Hepatocyte (in vitro differentiated cells): ENCODE measurements around the gene SPATA20. TPM values are rescaled to one million over a fixed set of nuclear protein-coding genes. Genes with fewer than 3 reads are reported as not detected.

ENCODE experiments used
- DNase-seq: peaks from one replicate; pipeline ENCODE4 v3.0.0-alpha.2; 2016; ENCODE audit warnings: low spot score
- H2AFZ ChIP-seq: fragments of 200-600 bp; sonication (generic); 2 replicates; pipeline ENCODE4 v1.6.0; 2016; ENCODE audit warnings: antibody characterized with exemption, mild to moderate bottlenecking
- H3K27ac ChIP-seq: fragments of 200-600 bp; sonication (generic); 2 replicates; pipeline ENCODE4 v1.5.1; 2016; ENCODE audit warnings: mild to moderate bottlenecking
- H3K27me3 ChIP-seq: fragments of 200-600 bp; sonication (generic); 2 replicates; pipeline ENCODE4 v1.6.1; 2016
- H3K36me3 ChIP-seq: fragments of 200-600 bp; sonication (generic); replicated peaks from 2 replicates; pipeline ENCODE4 v1.5.1; 2016; ENCODE audit warnings: low read depth; ENCODE audit not compliant: insufficient read depth
- H3K4me1 ChIP-seq: fragments of 200-600 bp; sonication (generic); 2 replicates; pipeline ENCODE4 v1.5.1; 2016; ENCODE audit warnings: mild to moderate bottlenecking, moderate library complexity; ENCODE audit not compliant: insufficient read depth
- H3K4me2 ChIP-seq: fragments of 200-600 bp; sonication (generic); 2 replicates; pipeline ENCODE4 v1.6.0; 2016
- H3K4me3 ChIP-seq: fragments of 200-600 bp; sonication (generic); 2 replicates; pipeline ENCODE4 v1.5.1; 2016; ENCODE audit warnings: mild to moderate bottlenecking
- H3K79me2 ChIP-seq: fragments of 200-600 bp; sonication (generic); 2 replicates; pipeline ENCODE4 v1.6.0; 2017; ENCODE audit warnings: mild to moderate bottlenecking
- H3K9me2 ChIP-seq: fragments of 200-600 bp; sonication (generic); replicated peaks from 2 replicates; pipeline ENCODE4 v1.6.0; 2017; ENCODE audit warnings: mild to moderate bottlenecking; ENCODE audit not compliant: insufficient read depth
- H3K9me3 ChIP-seq: fragments of 200-600 bp; sonication (generic); 2 replicates; pipeline ENCODE4 v1.5.1; 2016; ENCODE audit warnings: low read depth, mild to moderate bottlenecking
- H4K20me1 ChIP-seq: fragments of 200-600 bp; sonication (generic); 2 replicates; pipeline ENCODE4 v1.6.0; 2016; ENCODE audit warnings: mild to moderate bottlenecking; ENCODE audit not compliant: insufficient read depth, poor library complexity, severe bottlenecking
- CTCF ChIP-seq: fragments of 200-600 bp; sonication (generic); IDR thresholded peaks from 2 replicates; pipeline ENCODE4 v1.5.1; 2016; ENCODE audit warnings: antibody characterized with exemption, mild to moderate bottlenecking; ENCODE audit not compliant: poor library complexity
- EZH2 ChIP-seq: fragments of 200-600 bp; sonication (generic); IDR thresholded peaks from 2 replicates; pipeline ENCODE4 v1.6.1; 2016; ENCODE audit warnings: antibody characterized with exemption, mild to moderate bottlenecking, borderline replicate concordance
- EZH2phosphoT487 ChIP-seq: fragments of 200-600 bp; sonication (generic); IDR thresholded peaks from one replicate; pipeline ENCODE4 v1.6.1; 2018; ENCODE audit warnings: antibody characterized with exemption, mild to moderate bottlenecking, low read depth, moderate library complexity; ENCODE audit not compliant: unreplicated experiment, severe bottlenecking
- WGBS: methylation state at CpG from one replicate; pipeline ENCODE4 v1.1.6; 2016; ENCODE audit warnings: low lambda C conversion rate; ENCODE audit errors: missing lambda C conversion rate; 5-methylcytosine and 5-hydroxymethylcytosine counted together
- polyA plus RNA-seq: library from polyadenylated mRNA; unstranded; fragments of >200 nt; fragmentation: Nextera tagmentation; extraction: Ambion mirVana; gene quantifications from 2 replicates; pipeline ENCODE4 v1.2.1, GENCODE V29; 2016
- total RNA-seq: library from RNA; depleted of rRNA; stranded (reverse); fragments of >200 nt; gene quantifications from 2 replicates; pipeline ENCODE4 v1.2.3, GENCODE V29; 2014

Gene SPATA20
- total and polyA plus RNA-seq, 2 experiments from 2014 or later, result 97.5 to 108 TPM

- Histone ChIP-seq H3K36me3 (no peaks in the 10 kb centered on the region), H3K4me2 (peak overlapping the region; percentile 87), H2AFZ (no peak overlapping the region), H3K27me3 (no peaks in the 10 kb centered on the region), H3K27ac (peak overlapping the region; percentile 94), H3K79me2 (peaks cover 2% of the 10 kb centered on the region), H3K9me2 (no peaks in the 10 kb centered on the region), H3K4me1 (peaks cover 29% of the 10 kb centered on the region), H3K4me3 (no peak overlapping the region), H3K9me3 (no peaks in the 10 kb centered on the region), H4K20me1 (no peaks in the 10 kb centered on the region)
- TF ChIP-seq EZH2phosphoT487 (no peak), EZH2 (no peak), CTCF (no peak)
- no peak for DNase-seq
- WGBS, result 86% methylated on average over 11 of the region's 11 CpGs
These were observed 6.2 kb upstream of the SPATA20 start for GRCh38 chr17:50540560-50541401.

- H3K79me2 ChIP-seq, result peaks cover 2% of the 10 kb centered on the region
- H3K9me3 ChIP-seq, result no peaks in the 10 kb centered on the region
- no peaks in the 10 kb centered on the region for H3K27me3 ChIP-seq
- H3K4me1 ChIP-seq, result peaks cover 29% of the 10 kb centered on the region
- peak overlapping the region; percentile 22 for H3K4me3 ChIP-seq
- H3K9me2 ChIP-seq, result no peaks in the 10 kb centered on the region
- no peaks in the 10 kb centered on the region for H4K20me1 ChIP-seq
- peak overlapping the region; percentile 87 for H3K4me2 ChIP-seq
- no peak for TF ChIP-seq EZH2
- no peak for TF ChIP-seq EZH2phosphoT487
- TF ChIP-seq CTCF, result no peak
- peak overlapping the region; percentile 42 for H2AFZ ChIP-seq
- WGBS, result 78% methylated on average over 9 of the region's 9 CpGs
- peak overlapping the region; percentile 94 for H3K27ac ChIP-seq
- DNase-seq, result no peak
- H3K36me3 ChIP-seq, result no peaks in the 10 kb centered on the region
These were observed 5.6 kb upstream of the SPATA20 start for GRCh38 chr17:50541402-50541715.

- peak overlapping the region; percentile 22 for H3K4me3 ChIP-seq
- H3K4me2 ChIP-seq, result peak overlapping the region; percentile 87
- no peaks in the 10 kb centered on the region for H3K36me3 ChIP-seq
- TF ChIP-seq CTCF (peak; percentile 20), EZH2phosphoT487 (no peak)
- peaks cover 29% of the 10 kb centered on the region for H3K4me1 ChIP-seq
- no peaks in the 10 kb centered on the region for H3K27me3 ChIP-seq
- H3K9me3 ChIP-seq, result no peaks in the 10 kb centered on the region
- peak; percentile 95 for DNase-seq
- no peaks in the 10 kb centered on the region for H4K20me1 ChIP-seq
- H2AFZ ChIP-seq, result peak overlapping the region; percentile 42
- no peaks in the 10 kb centered on the region for H3K9me2 ChIP-seq
- peak overlapping the region; percentile 94 for H3K27ac ChIP-seq
- 8% methylated on average over 62 of the region's 82 CpGs for WGBS
- peaks cover 2% of the 10 kb centered on the region for H3K79me2 ChIP-seq
These were observed 5.0 kb upstream of the SPATA20 start for GRCh38 chr17:50541716-50542688.
